HG03196 (cell line): ENCODE results near the gene FOXC2.
"Not testable (repeated sequence)": the region's sequence is repeated elsewhere in the genome, so short reads cannot be mapped to it uniquely, and the experiment has no call there.

ENCODE experiments used
- ATAC-seq: cut with Tn5 transposase; IDR thresholded peaks from one replicate; pipeline ENCODE4 v1.9.1; 2021; ENCODE audit not compliant: unreplicated experiment

FOXC2 gene

GRCh38 chr16:86584726-86585721 is 18.4 kb downstream of the FOXC2 start:
- ATAC-seq: no peak

GRCh38 chr16:86585821-86586611 is 19.4 kb downstream of the FOXC2 start:
- no peak for ATAC-seq

GRCh38 chr16:86587487-86587886 is 20.9 kb downstream of the FOXC2 start:
- no peak for ATAC-seq

GRCh38 chr16:86587955-86588354 is 21.3 kb downstream of the FOXC2 start:
- not testable (repeated sequence) for ATAC-seq

GRCh38 chr16:86590501-86591144 is 24.0 kb downstream of the FOXC2 start:
- no peak for ATAC-seq

GRCh38 chr16:86591270-86591669 is 24.6 kb downstream of the FOXC2 start:
- no peak for ATAC-seq

- no peak for ATAC-seq
These were observed 27.4 kb downstream of the FOXC2 start for GRCh38 chr16:86593913-86594620.

GRCh38 chr16:86594721-86595120 is 28.1 kb downstream of the FOXC2 start:
- no peak for ATAC-seq

GRCh38 chr16:86595983-86596605 is 29.5 kb downstream of the FOXC2 start:
- ATAC-seq: no peak

GRCh38 chr16:86597126-86597879 is 30.7 kb downstream of the FOXC2 start:
- no peak for ATAC-seq

- ATAC-seq: no peak
These were observed 31.4 kb downstream of the FOXC2 start for GRCh38 chr16:86597880-86598606.

- no peak for ATAC-seq
These were observed 32.3 kb downstream of the FOXC2 start for GRCh38 chr16:86598607-86599565.

GRCh38 chr16:86601356-86601755 is 34.7 kb downstream of the FOXC2 start:
- ATAC-seq: no peak

GRCh38 chr16:86602521-86602920 is 35.9 kb downstream of the FOXC2 start:
- no peak for ATAC-seq

GRCh38 chr16:86604436-86605193 is 38.0 kb downstream of the FOXC2 start:
- ATAC-seq: no peak

GRCh38 chr16:86605950-86606349 is 39.3 kb downstream of the FOXC2 start:
- ATAC-seq: no peak

GRCh38 chr16:86608301-86608747 is 41.7 kb downstream of the FOXC2 start:
- ATAC-seq: no peak
